Gastrocnemius medialis (tissue), 4 donors: ENCODE data around the gene CNTLN.

Source experiments
- POLR2A ChIP-seq, 2 donors: fragments of 450-650 bp; IDR thresholded peaks; one replicate each; pipeline ENCODE4 v1.6.1; 2017; ENCODE audit warnings: antibody characterized with exemption in 2 of 2, mild to moderate bottlenecking in 2 of 2, moderate library complexity in 2 of 2
- TF ChIP-seq, protein P1 (sequence below), 5 experiments: fragments of 450-650 bp in 3 of 5; fragments of 200-600 bp in 2 of 5; sonication (generic) in 2 of 5; IDR thresholded peaks in 4 of 5; conservative IDR thresholded peaks in 1 of 5; 1 replicate in 4 of 5; 2 replicates in 1 of 5; pipeline ENCODE4 v1.5.1; 2016 to 2019; ENCODE audit warnings: antibody characterized with exemption in 5 of 5, mild to moderate bottlenecking in 3 of 5, moderate library complexity in 3 of 5

DNA sequence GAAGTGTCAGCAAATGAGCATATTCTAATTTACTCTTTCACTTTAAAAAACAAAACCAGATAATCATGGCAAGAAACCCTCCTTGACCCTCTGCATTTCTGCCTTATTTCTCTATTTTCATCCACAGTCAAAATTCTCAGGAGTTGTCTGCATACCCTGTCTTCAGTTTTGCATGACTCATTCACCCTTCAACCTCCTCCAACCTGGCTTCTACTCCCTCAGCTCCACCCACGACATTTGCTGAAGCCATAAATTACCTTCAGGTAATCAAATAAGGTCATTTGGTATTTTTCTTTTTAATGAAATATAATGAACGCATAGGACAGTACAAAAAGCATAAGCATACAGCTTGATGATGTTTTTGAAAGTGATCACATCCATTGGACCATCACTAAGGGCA is 416.2 kb downstream of the CNTLN start:
- TF ChIP-seq, protein P1, sequence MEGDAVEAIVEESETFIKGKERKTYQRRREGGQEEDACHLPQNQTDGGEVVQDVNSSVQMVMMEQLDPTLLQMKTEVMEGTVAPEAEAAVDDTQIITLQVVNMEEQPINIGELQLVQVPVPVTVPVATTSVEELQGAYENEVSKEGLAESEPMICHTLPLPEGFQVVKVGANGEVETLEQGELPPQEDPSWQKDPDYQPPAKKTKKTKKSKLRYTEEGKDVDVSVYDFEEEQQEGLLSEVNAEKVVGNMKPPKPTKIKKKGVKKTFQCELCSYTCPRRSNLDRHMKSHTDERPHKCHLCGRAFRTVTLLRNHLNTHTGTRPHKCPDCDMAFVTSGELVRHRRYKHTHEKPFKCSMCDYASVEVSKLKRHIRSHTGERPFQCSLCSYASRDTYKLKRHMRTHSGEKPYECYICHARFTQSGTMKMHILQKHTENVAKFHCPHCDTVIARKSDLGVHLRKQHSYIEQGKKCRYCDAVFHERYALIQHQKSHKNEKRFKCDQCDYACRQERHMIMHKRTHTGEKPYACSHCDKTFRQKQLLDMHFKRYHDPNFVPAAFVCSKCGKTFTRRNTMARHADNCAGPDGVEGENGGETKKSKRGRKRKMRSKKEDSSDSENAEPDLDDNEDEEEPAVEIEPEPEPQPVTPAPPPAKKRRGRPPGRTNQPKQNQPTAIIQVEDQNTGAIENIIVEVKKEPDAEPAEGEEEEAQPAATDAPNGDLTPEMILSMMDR (IDR thresholded peaks at IDR 0.05 in 4 of 5, conservative IDR thresholded peaks at IDR 0.05 in 1 of 5) = no peak
- no peak for TF ChIP-seq POLR2A (IDR thresholded peaks at IDR 0.05)
